UCSD-AML1 (cell line): Measurements from ENCODE around the gene F2RL3.
A peak's percentile ranks its signal among the peaks of the same experiment; 100 is the strongest.
"Not testable (repeated sequence)": the region's sequence is repeated elsewhere in the genome, so short reads cannot be mapped to it uniquely, and the experiment has no call there.

Experiments
- DNase-seq: peaks from one replicate; lab custom pipeline; 2025; ENCODE audit not compliant: unreplicated experiment; lab: John Stamatoyannopoulos, UW

F2RL3 gene

GRCh38 chr19:16874250-16874977, 14.4 kb upstream of the F2RL3 start:
- DNase-seq = no peak

DNA sequence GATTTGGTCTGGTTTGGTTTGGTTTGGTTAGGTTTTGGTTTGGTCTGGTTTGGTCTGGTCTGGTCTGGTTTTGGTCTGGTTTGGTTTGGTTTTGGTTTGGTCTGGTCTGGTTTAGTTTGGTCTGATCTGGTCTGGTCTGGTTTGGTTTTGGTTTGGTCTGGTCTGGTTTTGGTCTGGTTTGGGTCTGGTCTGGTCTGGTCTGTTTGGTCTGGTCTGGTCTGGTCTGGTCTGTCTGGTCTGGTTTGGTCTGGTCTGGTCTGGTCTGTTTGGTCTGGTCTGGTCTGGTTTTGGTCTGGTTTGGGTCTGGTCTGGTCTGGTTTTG, 13.9 kb upstream of the F2RL3 start:
- DNase-seq = not testable (repeated sequence)

DNA sequence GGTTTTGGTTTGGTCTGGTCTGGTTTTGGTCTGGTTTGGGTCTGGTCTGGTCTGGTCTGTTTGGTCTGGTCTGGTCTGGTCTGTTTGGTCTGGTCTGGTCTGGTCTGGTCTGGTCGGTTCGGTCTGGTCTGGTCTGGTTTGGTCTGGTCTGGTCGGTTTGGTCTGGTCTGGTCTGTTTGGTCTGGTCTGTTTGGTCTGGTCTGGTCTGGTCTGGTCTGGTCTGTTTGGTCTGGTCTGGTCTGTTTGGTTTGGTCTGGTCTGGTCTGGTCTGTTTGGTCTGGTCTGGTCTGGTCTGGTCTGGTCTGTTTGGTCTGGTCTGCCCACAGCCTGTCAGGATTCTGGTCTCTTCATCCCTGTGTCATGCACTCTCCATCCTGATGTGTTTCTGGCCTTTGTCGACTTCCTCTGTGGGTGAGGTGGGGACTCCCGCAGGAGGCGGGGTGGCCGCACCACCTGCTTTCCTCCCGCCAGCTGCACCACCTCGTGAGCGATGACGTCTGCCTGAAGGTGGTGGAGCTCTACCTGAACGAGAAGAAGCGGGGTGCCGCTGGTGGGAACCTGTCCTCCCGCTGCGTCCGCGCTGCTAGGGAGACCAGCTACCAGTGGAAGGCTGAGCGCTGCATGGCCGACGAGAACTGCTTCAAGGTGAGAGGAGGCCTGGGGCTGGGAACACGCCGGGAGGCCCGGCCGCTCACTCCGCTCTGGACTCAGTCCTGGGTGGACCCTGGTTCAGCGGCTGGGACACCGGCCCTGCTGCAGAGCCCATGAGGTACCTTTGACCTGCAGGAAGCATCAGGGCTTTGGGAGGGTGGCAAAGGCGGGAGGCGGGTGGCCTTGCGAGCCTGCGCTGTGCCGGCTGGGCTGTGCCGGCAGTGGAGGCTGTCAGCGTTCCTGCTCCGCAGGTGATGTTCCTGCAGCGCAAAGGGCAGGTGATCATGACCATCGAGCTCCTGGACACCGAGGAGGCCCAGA, 12.9 kb upstream of the F2RL3 start:
- no peak for DNase-seq

GRCh38 chr19:16876904-16877361, 11.9 kb upstream of the F2RL3 start:
- DNase-seq = peak; percentile 78

DNA sequence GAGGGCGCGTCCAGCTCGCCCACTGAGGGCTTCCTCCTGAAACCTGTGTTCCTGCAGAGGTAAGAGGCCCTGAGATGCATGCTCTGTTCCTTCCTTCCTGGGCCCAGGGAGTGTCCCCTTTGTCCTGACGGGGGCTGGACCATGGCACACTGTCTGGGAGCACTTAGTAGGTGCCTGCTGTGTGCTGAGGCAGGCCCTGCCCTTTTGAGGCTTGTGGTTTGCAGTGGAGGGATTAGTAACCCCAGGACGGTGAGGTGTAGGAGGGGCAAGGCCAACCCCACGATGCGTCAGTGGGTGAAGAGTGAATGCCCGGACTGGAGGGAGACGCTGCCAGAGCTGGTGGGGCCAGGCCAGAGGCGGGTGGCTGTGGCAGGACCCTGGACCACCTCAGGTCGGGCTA, 11.2 kb upstream of the F2RL3 start:
- DNase-seq = no peak

DNA sequence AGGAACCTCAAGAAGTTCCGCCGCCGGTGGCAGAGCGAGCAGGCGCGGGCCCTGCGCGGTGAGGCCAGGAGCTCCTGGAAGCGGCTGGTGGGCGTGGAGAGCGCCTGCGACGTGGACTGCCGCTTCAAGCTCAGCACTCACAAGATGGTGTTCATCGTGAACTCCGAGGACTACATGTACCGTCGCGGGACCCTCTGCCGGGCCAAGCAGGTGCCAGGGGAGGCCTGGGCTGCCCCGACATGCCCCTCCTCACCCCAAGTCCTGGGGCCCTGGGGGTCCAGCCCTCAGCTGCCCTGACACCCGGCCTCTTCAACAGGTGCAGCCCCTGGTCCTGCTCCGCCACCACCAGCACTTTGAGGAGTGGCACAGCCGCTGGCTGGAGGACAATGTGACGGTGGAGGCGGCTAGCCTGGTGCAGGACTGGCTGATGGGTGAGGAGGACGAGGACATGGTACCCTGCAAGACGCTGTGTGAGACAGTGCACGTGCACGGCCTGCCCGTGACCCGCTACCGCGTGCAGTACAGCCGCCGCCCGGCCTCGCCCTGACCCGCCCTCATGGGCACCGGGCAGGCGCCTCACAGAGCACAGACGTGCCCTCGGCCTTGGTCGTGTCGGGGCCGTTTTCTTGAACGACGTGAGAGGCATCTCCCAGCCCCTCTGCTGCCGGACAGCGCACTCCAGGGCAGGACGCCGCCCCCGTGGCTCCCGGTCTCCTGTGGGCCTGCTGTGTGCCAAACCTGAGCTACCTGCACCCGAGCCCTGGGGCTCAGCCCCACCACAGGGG, 10.4 kb upstream of the F2RL3 start:
- DNase-seq = no peak

- no peak for DNase-seq
Observed at GRCh38 chr19:16880884-16881554, 7.8 kb upstream of the F2RL3 start.

DNA sequence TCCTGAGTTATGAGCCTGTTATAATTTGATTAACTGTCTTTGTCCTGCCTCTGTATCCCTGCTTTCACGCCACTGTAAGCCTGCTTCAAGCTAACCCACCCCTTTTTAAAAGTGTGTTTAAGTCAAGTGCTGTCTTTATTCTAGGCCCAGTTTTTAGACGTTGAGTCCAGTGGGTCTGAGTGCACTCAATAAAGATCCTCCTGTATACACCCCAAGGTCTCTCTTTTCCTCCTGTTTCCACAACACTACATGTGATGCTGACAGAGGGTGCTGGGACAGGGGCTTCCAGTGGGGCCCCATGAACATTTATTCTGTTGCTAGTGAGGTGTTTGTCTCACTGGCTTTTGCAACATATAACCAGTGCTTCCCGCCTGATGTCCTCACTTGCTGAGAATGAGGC, 6.7 kb upstream of the F2RL3 start:
- no peak for DNase-seq

DNA sequence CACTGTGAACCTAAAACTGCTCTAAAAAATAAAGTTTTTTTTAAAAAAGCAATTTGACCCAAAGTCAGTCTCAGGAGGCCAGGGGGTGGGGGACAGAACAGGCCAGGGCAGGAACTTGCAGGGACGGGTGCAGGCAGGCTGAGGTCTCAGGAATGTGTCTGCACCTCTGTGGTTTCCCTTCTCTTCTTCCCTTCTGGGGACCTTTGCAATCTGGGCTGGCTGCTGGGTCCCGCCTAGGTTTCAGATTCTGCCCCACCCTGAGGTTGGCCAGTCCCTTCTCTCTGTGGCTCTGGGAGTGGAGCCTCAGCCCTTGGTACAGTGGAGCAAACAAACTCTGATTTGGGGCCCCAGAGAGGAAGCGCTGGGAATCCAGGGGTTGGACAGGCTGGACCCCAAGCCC, 5.3 kb upstream of the F2RL3 start:
- DNase-seq = no peak

GRCh38 chr19:16885166-16885565, 3.6 kb upstream of the F2RL3 start:
- DNase-seq = peak; percentile 26

DNA sequence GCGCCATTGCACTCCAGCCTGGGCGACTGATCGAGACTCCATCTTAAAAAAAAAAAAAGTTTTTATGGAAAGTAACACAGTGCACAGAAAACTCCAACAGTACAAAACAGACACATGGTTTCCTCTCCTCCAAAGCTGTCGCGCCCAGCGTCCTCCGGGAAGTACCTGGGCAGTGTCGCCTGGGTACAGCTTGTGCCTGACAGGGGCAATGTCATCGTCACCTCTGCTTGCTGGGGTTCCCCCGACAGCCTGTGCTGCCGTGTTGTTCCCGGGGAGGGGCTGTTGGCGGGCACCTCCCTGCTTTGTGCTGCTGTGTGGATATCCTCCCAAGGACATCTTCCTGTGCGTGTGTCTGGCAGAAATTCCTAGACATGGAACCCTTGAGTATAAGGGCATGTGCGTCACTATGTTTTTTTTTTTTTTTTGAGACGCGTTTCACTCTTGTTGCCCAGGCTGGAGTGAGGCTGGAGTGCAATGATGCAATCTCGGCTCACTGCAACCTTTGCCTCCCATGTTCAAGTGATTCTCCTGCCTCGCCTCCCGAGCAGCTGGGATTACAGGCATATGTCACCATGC, 2.4 kb upstream of the F2RL3 start:
- DNase-seq = no peak

GRCh38 chr19:16887353-16888265, 1.2 kb upstream of the F2RL3 start:
- DNase-seq = peak; percentile 62

DNA sequence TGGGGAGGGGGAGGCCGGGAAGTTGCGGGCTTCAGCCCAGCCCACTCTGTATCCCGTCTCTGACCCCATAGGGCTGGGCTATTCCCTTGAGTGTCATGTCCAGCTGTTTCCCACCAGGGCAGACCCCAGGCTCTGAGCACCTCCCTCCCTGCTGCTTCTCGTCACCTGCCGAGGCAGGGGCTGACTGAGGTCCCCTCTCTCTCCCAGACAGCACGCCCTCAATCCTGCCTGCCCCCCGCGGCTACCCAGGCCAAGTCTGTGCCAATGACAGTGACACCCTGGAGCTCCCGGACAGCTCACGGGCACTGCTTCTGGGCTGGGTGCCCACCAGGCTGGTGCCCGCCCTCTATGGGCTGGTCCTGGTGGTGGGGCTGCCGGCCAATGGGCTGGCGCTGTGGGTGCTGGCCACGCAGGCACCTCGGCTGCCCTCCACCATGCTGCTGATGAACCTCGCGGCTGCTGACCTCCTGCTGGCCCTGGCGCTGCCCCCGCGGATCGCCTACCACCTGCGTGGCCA, 625 bp downstream of the F2RL3 start:
- peak; percentile 57 for DNase-seq

DNA sequence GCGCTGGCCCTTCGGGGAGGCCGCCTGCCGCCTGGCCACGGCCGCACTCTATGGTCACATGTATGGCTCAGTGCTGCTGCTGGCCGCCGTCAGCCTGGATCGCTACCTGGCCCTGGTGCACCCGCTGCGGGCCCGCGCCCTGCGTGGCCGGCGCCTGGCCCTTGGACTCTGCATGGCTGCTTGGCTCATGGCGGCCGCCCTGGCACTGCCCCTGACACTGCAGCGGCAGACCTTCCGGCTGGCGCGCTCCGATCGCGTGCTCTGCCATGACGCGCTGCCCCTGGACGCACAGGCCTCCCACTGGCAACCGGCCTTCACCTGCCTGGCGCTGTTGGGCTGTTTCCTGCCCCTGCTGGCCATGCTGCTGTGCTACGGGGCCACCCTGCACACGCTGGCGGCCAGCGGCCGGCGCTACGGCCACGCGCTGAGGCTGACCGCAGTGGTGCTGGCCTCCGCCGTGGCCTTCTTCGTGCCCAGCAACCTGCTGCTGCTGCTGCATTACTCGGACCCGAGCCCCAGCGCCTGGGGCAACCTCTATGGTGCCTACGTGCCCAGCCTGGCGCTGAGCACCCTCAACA, 1.2 kb downstream of the F2RL3 start:
- DNase-seq = no peak

GRCh38 chr19:16890461-16891184, 1.8 kb downstream of the F2RL3 start:
- DNase-seq = no peak

- no peak for DNase-seq
Observed at GRCh38 chr19:16891696-16892382, 3.0 kb downstream of the F2RL3 start.

GRCh38 chr19:16892436-16892835, 3.6 kb downstream of the F2RL3 start:
- no peak for DNase-seq
